Stimulated activated CD8-positive, alpha-beta memory T cell treated with anti-CD3 and anti-CD28 coated beads, Interleukin-4, amount 100 ng/mL, for 48 hours (primary cell): ENCODE measurements around the gene BSG.
A peak's percentile ranks its signal among the peaks of the same experiment; 100 is the strongest.

Experiments
- DNase-seq: peaks from one replicate; pipeline ENCODE4 v3.0.0-alpha.2; 2020

Gene BSG

DNA sequence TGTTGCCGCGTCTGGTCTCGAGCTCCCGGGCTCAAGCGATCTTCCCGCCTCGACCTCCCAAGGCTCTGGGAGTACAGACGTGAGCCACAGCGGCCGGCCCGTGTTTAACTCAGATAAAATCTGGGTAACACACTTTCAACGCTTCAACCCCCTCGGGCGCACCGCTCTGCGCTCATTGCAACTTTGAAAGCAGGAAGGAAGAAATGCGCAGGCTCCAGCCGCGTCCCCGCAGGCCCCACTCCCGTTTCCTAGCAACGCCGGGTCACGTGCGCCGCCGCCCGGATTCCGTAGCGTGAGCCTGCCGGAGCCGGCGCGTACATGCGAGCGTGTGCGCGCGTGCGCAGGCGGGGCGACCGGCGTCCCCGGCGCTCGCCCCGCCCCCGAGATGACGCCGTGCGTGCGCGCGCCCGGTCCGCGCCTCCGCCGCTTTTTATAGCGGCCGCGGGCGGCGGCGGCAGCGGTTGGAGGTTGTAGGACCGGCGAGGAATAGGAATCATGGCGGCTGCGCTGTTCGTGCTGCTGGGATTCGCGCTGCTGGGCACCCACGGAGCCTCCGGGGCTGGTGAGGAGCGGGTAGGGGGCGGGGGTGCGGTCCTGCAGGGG, at the start of gene BSG:
BSG (plus strand) TSS at position 457 of the 603 bp plus-strand sequence; CDS start at position 496, 39 bp downstream.
- peak; percentile 99 for DNase-seq

DNA sequence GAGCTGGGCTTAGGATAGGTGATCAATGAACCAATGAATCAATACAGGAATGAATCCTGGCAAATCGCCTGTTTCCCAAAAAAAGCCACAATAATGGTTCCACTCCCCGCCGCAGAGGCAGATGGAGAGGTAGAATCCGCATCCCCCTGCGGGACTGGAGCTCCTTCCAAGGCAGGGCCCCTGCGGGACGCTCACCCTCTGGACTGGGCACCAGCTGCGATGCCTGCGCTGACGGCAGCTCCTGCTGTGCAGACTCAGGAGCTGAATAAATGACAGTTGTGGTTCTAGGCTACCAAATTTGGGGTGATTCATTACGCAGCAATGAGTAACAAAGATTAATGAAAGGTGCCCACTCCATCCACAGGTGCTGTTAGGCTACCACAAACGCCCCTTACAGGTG, 49.7 kb upstream of the BSG start:
- DNase-seq, result no peak

GRCh38 chr19:524062-524674, 48.2 kb upstream of the BSG start:
- DNase-seq, result no peak

GRCh38 chr19:525029-525428, 47.4 kb upstream of the BSG start:
- DNase-seq, result no peak

DNA sequence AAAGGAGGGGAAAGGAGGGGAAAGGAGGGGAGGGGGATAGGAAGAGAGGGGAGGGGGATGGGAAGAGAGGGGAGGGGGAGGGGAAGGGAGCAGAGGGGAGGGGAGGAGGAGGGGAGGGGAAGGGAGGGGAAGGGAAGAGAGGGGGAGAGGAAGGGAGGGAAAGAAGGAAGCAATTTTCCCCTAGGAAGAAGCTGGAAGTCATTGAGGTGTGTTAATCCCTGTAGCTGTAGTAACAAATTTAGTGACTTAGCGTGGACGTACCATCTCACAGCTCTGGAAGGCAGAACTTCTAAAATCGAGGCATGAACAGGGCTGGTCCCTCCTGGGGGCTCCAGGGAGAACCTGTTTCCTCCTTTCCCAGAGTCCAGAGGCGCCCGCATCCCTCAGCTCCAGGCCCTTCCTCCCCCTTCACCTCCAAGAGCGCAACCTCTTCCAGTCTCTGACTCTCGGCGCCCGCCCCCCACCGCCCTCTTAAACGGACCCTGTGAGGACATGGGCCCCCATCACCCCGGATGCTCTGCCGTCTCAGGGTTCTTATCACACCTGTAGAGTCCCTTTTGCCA, 46.5 kb upstream of the BSG start:
- no peak for DNase-seq

DNA sequence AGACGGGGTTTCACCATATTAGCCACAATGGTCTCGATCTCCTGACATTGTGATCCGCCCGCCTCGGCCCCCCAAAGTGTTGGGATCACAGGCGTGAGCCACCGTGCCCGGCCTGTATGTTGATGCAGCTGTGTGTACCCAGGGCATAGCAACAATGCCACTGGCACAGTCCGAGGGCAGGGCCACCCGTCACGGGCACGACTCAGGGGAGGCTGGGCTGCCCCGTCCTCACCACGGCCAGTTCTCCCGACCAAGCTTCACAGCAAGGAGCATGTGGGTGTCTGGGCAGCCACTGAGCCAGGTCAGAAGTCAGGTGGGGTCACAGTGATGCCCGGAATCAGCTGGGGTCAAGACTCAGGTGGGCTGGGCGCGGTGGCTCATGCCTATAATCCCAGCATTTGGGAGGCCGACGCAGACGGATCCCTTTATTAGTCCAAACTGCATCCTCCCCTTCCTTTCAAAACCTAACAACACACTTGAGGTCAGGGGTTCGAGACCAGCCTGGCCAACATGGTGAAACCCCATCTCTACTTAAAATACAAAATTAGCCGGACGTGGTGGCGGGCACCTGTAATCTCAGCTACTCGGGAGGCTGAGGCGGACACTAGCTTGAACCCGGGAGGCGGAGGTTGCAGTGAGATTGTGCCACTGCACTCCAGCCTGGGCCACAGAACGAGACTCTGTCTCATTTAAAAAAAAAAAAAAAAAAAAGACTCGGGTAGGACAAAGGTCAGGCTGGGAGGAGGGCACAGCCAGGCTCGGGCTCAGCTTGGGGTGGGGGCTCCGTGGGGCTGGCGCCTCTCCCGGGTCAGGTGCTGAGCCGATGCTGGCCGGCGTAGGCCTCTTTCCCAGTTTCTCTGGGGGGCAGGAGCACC, 42.0 kb upstream of the BSG start:
- DNase-seq, result no peak

GRCh38 chr19:531009-531752, 41.2 kb upstream of the BSG start:
- peak; percentile 89 for DNase-seq

DNA sequence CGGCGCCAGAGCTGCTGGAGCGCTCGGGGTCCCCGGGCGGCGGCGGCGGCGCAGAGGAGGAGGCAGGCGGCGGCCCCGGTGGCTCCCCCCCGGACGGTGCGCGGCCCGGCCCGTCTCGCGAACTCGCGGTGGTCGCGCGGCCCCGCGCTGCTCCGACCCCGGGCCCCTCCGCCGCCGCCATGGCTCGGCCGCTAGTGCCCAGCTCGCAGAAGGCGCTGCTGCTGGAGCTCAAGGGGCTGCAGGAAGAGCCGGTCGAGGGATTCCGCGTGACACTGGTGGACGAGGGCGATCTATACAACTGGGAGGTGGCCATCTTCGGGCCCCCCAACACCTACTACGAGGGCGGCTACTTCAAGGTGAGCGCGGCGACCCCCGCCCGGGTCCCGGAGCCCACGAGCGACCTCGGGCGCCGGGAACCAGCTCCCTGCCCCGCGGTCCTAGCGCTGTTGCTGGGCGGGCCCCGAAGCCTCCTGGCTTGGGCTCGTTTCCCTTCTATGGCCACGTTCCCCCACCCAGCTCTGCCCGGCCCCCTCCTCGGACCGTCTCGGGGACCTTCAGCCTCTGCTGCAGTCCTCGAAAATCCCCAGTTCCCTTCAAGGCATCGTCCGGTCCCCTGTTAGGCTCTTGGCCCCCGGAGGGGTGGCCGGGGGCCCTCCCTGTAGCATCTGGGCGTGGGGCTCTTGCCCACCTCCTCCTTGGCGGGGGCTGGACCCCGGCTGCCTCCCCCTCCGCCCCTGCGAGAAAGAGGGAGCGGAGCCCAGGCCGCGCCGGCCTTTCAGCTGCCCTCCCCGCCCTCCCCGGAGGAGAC, 40.4 kb upstream of the BSG start, which contains the start of gene CDC34:
CDC34 (plus strand) TSS at position 8 of the 808 bp plus-strand sequence; CDS start at position 180, 172 bp downstream.
- DNase-seq, result no peak

GRCh38 chr19:532561-533363, 39.6 kb upstream of the BSG start:
- DNase-seq, result peak; percentile 52

DNA sequence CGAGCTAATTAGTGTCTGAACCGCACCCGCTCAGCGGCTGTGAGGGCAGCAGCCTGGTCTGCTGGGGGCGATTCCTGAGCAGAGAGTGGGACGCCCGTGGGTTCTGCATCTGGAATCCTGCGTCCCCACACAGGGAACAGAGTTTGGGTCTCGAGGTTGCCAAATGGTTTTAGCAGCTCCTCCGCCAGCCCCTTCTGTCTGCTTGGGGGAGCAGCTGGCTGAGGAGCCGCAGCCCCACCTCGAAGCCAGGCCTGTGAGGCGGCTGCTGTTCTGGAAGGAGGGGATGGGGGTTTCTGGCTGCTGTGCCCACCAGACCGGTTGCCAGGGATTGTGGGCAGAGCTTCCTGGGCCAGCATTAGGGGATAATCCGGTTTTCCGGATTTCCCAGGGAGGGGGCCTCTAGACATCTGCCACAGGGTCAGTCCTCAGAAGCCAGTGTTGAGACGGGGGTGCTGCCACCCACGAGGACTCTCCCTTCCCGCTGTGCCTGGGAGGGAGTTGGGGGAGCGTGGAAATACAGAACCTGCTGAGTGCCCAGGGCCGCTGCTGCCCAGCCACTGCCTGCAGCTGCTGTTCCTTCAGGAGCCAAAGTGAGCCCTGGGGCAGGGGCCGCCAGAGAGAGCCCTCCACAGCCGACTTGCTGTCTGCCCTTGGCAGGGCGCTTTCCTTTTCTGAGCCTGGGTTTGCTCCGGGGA, 38.9 kb upstream of the BSG start:
- DNase-seq, result no peak

DNA sequence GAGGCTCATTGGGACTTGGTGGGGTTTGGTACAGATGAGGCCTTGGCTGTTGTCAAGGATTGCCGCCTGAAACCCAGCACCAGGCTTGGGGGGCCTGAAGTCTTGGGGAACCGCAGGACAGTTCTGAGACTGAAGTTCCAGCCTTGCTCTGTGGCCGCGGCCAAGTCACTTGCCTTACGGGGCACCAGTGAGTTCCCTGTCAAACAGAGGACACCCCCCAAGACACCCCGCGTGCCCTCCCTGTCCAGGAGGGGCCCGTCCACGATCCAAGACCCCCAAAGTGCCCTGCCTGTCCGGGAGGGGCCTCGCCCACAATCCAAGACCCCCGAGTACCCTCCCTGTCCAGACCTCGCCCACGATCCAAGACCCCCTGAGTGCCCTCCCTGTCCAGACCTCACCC, 38.3 kb upstream of the BSG start:
- DNase-seq, result no peak

DNA sequence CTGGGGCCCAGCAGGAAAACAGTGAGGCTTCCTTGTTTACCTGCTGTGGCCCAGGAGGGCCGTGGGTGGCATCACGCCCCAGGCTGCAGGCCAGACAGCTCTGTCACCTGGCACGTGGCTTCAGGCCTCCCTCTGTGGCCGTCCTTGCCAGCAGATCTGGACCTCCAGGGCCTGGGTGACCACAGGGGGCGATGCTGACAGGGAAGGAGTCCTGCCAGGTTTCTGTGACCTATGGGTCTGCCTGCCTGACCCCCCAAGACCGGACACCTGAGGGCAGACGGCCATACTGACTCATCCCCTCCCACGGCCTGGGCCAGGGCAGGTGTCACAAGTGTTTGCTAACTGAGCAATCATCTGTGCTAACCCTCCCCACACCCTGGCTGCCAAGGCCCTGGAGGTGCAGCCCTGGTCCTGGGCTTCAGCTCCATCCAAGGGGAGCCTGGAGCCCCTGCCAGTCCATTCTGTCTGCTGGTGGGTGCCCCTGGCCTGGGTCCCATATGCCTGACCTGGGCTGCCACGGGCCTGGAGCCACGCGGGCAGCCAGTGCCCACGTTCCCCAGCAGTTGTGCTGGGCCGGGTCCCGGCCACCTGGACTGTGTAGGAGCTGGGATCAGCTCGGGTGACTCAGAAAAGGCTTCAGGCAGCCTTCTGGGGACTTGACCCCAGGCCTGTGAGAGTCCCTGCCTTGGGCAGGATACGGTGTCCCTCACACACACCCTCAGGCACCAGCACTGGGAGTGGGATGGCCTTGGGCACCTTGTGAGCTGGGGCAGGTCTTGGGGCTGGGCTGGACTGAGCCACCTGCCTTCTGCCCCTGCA, 37.2 kb upstream of the BSG start:
- no peak for DNase-seq

DNA sequence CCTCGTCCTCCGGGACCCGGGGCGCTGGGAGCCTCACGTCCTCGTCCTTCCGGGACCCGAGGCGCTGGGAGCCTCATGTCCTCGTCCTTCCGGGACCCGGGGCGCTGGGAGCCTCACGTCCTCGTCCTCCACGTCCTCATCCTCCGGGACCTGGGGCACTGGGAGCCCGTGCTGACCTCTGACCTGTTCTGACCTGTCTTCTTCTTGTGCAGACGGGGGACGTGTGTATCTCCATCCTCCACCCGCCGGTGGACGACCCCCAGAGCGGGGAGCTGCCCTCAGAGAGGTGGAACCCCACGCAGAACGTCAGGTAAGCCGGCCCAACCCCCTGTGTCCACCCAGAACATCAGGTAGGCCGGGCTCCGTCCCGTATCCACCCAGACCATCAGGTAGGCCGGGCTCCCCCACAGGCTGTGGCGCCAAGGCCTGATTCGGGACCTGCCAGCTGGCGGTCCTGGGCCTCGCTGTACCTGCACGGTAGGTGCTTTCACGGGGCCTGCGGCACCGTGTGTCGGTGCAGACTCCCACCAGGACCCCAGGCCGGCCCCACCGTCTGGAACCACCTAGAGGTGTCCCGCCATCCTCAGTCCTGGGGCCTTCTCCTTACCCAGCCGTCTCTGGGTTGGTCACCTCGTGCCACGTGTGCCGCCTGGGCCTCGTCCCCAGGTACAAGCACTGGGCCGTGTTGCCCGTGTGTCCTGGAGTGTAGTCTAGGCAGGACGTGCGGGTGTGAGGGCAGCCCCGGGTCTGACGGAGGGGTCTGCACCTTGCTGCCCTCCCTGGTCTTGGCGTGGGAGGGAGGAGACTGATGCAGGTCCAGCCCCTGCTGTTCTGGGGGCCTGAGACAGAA, 36.1 kb upstream of the BSG start:
- DNase-seq, result no peak

DNA sequence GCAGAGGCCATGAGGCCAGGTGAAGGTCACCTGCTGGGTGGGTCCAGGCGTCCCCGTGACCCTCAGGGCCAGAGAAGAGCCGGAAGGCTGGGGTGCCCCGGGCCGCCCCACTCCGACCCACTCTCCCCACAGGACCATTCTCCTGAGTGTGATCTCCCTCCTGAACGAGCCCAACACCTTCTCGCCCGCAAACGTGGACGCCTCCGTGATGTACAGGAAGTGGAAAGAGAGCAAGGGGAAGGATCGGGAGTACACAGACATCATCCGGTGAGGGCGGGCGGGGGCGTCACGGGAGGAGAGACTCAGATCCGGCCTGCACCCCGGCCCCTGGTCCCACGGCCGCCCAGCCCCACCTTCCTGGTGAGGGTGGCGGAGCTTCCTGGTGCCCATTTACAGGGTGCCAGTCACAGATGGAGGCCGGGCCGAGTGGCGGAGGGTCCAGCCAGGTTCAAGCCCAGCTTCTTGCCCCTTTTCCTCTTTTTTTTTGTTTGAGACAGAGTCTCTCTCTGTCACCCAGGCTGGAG, 35.5 kb upstream of the BSG start:
- DNase-seq, result no peak

DNA sequence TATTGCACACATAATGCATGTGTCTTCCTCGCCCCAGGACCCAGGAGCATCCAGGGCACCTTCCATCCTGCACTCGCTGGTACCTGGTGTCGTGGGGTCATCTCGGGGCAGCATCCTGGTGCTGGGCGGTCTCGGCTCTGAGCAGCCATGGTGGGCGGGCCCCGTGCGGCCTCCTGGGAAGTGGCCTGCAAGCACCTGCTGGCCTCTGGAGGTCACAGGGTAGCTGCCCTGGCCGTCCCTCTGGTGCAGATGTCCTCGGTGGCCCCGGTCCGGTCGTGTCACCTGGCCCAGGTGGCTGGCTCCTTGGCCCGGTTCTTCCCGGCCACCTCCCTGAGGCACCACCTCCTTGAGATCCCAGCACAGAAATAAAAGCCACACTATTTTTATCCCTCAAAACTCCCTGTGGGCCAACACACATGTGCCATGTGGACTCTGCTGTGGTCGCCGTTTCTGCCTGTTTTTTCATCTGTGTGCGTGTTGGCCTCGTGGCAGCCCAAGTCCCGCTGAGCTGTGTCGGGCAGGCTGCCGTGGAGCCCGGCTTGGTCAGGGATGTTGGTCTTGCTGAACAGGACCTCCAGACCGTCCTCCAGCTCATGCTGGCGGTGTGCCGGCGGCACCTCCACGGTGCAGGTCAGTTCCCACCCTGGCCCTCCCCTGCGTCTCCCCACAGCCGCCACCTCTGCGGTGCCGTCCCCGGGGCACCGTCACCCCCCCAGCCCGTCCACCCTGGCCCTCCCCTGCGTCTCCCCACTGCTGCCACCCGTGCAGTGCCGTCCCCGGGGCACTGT, 33.6 kb upstream of the BSG start:
- no peak for DNase-seq

DNA sequence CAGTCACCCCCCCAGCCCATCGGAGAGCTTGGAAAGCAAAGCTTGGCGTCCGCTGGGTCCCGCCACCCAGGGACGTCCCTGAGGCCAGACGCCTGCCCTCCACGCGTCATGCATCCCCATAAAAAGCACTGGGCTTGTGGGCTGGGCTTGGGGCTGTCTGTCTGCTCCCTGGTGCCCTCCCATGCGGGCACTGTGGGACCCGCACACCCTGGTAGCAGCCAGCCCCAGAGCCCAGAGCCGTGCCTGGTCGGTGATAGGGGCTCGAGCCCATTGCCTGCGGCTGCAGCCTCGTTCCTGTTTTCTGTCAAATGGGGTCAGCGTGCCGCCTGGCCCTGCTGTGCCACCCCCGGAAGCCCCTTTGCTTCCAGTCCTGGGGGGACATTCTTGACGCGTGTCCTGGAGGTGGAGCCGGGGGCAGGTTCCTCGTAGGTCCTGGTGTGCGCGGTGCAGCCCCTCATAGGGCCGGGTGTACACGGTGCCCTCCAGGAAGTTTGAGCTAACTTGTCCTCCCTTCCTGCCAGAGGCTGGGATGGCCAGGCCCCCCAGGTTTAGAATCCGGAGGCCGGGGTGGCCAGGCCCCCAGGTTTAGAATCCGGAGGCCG, 32.9 kb upstream of the BSG start:
- no peak for DNase-seq
